Activated CD8-positive, alpha-beta memory T cell treated with anti-CD3 and anti-CD28 coated beads for 4 hours (primary cell): ENCODE measurements around the gene SNX3.

Experiments used
- DNase-seq, 2 donors: peaks; one replicate each; pipeline ENCODE4 v3.0.0-alpha.2; 2020; ENCODE audit warnings: low read depth in 2 of 2

Gene SNX3

DNA sequence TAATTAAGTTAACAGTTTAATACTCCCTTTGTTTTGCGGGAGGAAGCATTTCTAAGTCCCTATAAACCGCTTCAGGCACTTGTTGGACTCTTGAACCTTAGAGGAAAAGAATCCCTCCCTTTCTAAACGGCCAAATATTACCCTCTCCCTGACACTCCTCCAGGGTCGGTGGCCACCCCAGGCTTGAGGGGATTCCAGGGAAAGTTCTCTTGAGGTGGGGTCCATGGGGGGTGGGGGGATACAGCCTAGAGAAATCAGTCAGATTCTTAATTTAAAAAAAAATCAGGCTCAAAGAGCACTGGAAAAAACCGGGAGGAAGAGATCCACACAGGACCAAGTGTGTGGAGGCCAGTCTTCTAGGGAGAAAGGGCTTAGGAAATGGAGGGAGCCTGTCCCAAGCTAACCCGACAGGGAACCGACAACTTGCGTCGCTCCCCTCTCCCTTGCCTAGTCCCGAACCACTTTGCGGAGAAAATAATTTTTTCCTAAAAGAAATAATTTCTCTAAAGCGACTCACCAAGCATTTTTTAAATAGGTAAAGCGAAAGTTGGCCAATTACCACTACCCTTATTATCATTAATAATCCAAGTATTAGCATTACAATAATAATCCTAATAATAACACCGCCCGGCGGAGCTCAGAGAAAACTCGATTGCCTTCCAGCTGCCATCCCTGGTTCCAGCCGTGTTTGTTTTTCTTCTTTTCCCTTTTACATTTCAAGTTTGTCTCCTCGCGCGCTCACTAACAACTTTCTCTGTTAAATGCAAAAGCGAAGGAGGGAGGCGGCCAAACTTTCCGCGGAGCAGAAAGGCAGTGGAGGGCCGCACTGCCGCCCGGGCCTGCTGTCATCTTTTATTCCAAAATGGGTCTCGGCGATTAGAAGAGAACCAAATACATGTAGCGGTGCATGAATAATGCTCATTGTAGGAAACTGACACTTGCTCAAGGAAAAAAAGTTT lies 90.2 kb downstream of the SNX3 start:
- no peak for DNase-seq

DNA sequence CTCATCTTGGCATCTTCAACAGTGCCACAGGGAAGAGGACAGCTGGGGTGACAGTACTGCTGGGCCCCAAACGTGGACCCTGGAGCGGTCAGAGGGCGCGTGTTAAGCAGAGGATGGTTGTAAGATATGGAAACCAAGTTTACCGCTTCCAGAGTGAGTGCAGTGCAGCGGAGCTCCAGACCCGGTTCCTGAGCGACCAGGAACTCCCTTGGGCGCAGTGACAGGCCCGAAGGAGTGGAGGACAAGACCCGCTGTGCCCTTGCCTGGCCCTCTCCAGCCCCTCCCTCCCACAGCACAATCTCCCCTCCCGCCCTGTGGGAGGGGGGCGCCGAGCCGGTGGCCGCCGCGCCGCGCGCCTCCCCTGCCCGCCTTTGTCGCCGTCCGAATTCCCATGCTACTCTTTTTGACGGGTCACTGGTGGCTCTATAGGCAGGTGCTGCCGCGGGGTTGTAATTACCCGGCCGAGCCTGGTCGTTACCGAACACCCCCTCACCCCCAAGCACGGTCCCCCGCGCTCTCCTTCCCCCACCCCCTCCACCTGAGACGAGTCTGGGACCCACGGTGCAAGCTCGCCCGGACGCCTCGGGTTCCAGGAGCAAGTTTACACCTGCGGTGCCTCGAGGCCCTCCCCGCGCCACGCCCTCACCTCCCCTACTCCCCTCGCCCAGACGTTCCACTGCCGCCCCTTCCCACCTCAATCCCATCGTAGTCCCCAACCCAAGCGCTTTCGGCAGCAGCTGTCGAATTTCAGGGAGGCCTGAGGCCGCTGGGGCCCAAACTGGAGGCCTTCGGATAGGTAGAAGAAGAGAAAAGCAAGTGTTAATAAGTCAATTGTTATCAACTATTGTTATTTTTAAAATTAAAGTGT lies 91.1 kb downstream of the SNX3 start:
- DNase-seq: no peak

DNA sequence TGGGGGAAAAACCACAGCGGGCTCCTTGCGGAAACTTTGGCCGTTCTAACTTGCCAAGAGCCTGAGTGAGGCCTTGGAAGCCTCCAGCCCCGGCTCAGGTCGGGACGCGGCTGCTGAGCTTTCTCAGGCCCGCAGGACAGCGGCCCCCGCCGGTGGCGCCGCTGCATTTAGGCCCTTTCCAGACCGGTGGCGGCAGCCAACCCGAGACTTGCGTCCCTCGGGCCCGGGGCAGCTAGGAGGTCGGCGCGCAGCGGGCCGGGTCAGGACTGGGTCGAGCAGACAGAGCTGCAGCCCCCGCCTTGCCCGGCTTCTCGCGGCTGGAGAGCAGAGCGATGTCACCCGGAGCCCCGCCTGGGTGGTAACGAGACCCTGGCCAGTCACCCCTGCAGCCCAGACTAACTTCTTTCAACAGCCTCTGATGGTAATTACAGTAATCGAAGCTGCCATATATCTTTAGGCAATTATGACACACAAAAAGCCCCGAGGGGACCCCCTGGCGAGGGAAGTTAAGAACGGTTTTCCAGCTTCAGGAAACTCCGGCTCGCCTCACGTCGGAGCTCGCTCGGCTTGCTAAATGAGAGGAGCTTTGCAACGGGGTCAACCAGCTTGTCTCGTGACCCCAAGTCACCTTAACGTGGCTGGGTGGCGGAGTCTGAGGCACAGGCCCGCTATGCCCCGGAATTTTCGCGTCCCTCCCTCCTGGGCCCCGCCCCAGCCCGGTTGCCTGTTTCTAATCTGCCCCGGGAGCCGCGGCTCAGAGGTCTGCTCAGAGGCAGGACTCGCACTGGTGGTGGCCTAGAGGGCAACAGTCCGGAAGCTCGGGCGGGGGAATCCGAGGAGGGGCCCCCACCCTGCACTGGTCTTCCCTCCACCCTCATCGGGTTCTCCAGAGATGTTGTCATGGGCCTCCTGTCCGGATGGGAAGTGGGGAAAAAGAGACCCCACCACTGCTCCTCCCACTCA lies 92.1 kb downstream of the SNX3 start:
- no peak for DNase-seq

DNA sequence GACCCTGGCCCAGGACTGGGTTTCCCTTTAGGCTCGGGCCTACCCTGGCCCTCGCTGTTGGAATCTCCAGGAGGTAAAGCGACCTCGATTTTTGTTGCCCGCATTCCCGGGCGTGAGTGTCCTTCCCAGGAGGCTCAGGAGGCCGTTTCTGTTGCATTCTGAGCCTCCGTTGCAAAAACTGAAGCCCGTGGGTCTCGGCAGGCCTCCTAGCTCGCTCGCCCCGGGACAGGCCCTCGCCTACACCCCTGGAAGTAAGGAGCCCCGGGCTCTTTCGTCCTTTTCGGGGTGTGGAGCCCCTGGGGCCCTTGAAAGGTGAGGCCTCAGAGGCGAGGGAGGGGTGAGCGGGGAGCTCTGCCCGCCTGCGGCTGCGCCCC lies 92.8 kb downstream of the SNX3 start:
- no peak for DNase-seq

DNA sequence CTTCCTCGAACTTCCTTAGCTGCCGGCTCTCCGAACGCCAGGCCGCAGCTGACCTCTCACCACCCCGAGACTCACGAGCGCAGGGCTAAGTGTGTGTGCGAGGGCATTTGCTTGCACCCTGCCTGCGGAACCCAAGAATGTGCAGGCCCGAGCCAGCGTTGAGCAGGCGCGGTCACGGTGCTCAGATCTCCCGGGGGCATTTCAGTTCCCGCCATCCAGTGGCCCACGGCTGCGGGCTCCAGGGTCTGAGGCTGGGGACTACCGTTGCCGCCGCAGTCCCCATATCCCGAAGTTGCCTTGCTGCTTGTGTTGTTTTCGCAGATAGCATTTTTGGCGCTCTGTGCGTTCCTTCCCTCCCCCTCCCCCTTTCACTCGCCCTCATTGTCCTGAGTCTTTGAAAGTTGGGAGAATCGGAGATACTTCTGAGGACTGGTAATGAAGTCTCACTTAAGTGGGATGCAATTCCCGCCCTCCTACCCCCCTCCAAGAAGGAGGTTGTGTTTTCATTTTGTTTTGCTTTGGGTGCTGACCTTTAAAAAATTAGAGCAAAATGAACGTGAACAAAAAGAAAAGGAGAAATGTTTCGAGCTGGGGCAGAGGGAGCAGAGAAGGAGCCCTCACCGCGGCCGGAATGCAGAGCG lies 93.3 kb downstream of the SNX3 start:
- no peak for DNase-seq

DNA sequence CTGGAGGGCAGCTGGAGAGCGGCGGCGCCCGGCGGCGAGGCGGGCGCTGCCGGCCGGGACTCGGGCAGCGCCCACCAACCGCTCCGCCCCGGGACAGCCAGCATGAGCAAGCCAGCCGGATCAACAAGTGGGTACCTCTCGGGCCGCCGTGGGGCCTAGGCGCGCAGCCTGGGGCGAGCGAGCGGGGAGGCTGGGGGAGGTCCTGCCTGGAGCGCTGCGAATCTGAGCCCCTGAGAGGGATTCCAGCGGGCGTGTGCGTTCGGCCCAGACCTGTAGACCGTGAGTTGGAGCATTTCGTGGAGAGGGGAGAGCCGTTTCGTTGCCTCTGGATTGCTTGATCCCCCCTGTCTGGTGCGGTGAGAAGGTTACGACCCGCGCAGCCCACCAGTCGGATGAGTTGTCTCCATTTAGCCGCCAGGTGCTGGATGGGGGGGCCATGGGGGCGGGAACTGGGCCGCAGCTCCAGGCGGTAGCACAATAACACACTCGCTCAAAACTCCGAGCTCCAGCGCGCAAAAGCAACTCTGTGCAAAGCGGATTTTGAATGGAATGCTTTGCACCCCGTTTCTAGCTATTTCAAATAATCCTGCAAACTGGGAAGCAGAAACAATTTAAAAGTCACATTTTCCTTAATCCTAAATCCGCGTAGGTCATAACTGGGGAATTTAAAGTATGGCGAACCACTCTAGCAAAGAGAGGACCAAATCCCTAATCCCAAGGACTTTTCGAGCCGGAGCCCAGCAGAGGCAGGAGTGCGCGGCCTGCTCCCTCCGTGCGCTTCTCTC lies 94.0 kb downstream of the SNX3 start:
- no peak for DNase-seq

DNA sequence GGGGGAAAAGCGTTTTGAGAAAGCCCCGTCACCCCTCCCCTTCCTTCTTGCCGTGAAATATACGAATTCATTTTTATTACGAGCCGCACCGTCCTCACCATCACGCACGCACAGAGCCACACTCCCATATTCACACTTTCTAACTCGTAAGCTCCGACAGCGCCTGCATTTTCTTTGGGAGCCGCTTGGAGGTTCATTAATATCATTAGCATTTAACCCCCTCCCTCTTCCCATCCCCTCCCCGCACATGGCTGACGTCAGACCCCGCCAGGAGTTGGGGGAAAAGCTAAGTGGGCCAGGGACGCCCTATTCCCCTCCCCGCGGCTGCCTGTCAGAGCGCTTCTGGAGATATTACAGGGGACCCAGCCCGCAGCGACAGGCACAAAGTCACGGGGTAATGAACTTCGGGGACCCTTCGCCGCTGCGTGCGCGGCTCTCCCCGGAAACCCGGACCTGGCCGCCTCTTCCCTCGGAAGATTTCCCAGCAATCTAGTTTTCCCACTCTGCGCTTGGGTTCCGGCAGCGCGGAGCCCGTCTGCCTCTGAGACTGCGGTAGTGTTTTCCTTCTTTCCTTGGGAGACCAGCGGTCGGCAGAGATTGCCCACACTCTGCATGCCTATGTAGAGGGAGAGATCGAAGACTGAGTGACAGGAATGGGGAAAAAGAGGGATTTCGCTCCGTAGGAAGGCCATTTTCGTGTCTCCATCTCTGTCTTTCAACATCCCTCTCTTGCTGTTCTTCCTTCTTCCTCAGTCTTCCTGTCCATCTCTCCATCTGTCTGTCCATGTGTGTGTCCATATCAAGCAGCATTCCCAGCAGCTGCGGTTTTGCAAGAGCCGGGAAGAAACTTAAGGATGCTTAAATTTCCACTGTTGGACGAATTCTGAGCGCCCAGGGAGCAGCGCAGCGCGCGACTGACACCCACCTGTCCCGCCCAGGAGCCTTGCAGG lies 94.9 kb downstream of the SNX3 start, which contains the start of gene NR2E1:
TSS of gene NR2E1 (plus strand) at position 309 of the 950 bp plus-strand sequence. CDS start 744 bp downstream, outside the sequence.
- no peak for DNase-seq

DNA sequence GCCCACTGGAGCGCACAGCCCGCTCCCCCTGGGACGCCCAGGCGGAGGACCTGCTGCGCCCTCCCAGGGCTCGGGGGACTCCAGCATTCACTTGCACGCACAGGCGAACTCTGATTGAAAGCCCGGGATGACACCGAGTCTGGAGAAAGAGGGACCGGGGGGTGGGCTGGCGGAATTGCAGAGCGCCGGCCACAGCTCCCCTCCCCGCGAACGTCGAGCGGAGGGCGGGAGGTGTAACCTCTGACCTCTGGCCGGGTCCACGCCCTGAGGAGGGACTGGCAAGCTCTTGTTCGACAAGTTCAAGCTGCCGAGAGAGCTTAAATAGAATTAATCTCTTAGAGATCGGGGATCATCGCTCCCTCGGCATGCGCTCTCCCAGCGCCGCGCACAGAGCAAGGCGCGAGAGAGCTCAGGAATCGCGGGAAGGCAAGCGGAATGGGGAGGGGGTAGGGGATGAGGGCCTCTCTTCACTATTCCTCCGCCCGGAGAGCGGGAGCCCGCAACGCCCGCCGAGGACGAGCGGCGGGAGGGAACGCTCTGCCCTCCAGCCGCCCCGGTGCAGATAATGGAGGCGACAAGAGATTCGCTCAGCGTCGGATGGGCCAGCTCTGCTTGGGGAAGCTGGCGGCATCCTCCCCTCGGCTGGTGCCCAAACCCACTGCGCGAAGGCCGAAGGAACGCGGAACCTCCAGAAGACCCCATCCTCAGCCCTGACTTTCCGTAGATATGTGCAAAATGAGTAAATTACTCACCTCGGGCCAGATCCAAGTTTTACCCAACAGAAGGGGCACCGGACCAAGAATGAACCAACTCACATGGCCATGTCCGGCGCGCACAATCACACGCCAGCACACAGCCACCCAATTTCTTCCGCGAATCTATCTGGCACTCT lies 95.8 kb downstream of the SNX3 start:
- DNase-seq: no peak

DNA sequence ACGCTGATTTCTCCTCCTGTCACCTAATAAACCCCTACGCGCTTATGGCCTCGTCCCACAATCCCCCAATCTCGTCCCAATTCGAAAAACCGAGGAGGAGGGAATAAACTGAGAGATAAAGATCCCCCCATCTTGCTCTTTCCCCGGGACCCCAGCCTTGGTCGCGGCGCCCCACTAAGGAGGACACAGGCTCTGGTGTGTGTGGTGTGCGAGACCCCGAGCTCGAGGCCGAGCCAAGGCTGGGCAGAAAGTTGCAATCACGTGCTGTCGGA lies 96.4 kb downstream of the SNX3 start:
- no peak for DNase-seq

DNA sequence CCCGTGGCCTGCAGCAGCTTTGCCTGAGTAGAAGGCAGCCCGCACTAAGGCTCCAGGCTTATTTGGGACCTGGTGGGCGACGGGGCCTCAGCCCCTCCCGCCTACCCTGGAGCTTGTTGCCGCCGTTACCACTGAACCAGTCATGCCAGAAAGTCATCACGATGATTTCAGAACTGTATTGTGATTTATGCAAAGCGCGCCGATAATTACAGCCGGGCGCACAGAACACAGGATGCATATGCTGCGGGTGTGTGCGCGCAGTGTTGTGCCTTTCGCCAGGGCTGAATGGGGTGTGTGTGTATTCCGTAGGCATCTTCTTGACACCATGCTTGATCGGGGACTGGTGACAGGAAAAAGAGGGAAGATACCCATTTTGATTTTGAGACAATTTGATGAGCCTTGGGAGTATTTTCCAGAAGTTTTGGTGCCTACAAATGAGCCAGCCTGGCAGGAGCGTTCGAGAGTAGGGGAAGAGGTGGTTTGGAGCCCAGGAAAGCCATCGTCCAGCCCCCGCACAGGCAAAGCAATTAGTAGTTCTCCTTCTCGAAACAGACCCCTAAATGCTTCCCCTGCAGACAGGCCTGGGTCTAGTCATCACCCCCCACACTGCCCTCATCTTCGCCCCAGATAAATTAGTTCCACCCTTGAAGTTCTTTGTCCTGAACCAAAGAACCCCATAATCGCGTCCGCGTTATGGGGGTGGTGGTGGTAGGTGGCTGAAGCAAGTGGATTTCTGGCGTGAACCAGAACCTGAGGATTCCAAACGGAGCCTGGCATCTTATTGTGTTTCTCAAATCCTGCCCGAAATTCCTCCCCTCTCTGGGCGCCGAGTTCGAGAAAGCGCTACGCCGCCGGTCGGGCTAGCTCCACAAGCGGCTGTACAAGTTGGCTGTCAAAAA lies 96.9 kb downstream of the SNX3 start:
- DNase-seq: no peak

DNA sequence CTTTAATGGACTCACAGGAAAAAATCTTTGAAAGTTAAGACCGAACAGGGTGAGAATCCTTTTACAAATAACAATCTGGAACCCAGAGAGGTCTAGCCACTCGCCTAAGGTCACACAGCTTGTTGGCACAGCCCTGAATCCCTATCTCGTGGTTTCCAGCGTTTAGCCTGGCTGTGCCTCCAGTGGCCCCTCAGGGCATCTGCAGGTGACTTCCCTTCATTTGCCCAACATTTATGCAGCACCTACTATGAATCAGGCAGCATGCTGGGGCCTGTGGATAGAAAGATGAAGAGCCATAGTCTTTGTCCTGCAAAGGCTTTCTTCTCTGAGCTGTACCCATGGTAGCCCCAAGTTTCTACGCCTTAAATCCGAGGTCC lies 97.6 kb downstream of the SNX3 start:
- no peak for DNase-seq

DNA sequence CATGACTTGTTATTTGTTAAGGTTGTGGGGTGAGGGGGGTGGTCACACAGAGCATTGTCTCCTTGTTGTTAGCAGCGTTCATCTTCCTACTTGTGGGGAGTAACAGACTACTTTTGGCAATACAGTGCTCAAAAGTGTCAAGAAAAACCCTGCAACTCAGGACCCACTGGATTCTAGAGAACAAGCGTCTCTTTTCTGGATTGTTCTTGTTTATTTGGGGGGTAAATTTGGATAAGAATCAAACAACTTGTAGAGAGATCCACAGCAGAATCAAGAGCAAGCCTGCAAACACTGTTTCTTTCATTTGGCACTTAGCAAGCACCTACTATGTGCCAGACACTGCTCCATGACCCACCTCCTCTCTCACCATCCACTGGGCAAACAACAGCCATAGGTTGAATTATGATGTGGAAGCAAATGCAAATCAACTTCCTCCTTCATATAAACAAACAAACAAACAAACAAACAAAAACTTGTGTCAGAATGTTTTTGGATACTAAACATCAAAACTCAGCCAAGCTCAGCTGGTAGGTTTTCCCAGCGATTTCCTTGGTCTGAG lies 99.0 kb downstream of the SNX3 start:
- DNase-seq: no peak
